Measurements from ENCODE around the gene TYW5. TPM values are rescaled to one million over a fixed set of nuclear protein-coding genes. Genes with fewer than 3 reads are reported as not detected.

Gene TYW5
- total and polyA plus RNA-seq, 2 of the 13 experiments (the other 11 are each of a cell fraction or from before 2014, with no cell fraction given), result 8.3 to 14.6 TPM

DNA sequence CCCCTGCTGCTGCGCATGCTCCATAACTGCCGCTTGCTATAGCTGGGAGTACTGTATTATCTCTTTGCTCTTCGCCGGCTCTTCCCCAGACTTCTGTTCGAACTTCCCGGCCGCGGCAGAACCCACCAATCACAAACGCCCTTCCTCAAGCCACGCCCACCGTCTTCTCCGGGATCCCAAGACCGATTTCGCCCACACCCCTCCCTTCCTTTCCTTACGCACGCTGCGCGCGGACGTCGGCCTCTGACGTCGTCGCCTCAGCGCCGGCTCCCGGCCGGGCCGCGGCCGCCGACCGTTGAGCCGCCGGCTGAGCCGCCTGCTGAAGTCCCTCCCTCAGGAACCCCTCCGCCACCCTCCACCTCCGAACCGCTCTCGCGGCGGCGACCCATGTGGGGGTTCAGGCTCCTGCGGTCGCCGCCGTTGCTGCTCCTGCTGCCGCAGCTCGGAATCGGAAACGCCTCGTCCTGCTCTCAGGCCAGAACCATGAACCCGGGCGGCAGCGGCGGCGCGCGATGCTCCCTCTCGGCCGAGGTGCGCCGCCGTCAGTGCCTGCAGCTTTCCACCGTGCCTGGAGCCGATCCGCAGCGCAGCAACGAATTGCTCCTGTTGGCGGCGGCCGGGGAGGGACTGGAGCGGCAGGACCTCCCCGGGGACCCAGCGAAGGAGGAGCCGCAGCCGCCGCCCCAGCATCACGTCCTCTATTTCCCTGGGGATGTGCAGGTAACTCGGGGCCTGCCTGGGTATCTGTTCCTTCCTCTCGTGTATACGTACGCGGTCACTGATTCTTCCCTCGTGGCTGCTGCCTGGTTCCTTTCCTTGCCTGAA is 44.0 kb downstream of the TYW5 start, which contains the start of gene C2orf69 (continued):
- TF ChIP-seq, protein P1, sequence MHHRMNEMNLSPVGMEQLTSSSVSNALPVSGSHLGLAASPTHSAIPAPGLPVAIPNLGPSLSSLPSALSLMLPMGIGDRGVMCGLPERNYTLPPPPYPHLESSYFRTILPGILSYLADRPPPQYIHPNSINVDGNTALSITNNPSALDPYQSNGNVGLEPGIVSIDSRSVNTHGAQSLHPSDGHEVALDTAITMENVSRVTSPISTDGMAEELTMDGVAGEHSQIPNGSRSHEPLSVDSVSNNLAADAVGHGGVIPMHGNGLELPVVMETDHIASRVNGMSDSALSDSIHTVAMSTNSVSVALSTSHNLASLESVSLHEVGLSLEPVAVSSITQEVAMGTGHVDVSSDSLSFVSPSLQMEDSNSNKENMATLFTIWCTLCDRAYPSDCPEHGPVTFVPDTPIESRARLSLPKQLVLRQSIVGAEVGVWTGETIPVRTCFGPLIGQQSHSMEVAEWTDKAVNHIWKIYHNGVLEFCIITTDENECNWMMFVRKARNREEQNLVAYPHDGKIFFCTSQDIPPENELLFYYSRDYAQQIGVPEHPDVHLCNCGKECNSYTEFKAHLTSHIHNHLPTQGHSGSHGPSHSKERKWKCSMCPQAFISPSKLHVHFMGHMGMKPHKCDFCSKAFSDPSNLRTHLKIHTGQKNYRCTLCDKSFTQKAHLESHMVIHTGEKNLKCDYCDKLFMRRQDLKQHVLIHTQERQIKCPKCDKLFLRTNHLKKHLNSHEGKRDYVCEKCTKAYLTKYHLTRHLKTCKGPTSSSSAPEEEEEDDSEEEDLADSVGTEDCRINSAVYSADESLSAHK (CRISPR knock-in tag; IDR thresholded peaks at IDR 0.05; ENCODE audit: borderline replicate concordance), result no peak
- TF ChIP-seq POLR2A (IDR thresholded peaks at IDR 0.05; ENCODE audit: insufficient read depth in 1 of 2, low read depth in 2 of 2, low read length in 2 of 2) (peak; percentile 92 to 93; a peak in 3 of 4 replicates), THAP11 (CRISPR knock-in tag; IDR thresholded peaks at IDR 0.05) (peak; percentile 84), SRSF9 (IDR thresholded peaks at IDR 0.05; ENCODE audit: borderline replicate concordance, insufficient read depth, low read depth, low read length, poor library complexity, severe bottlenecking) (no peak), NR2C2 (CRISPR knock-in tag; IDR thresholded peaks at IDR 0.05; ENCODE audit: borderline replicate concordance) (peak; percentile 54; the same call in 1 of the 2 replicates), BRD4 (CRISPR knock-in tag; IDR thresholded peaks at IDR 0.05) (peak; percentile 80), MAF1 (CRISPR knock-in tag; IDR thresholded peaks at IDR 0.05; ENCODE audit: borderline replicate concordance) (peak; percentile 91; the same call in 1 of the 2 replicates)
- TF ChIP-seq, protein P2, sequence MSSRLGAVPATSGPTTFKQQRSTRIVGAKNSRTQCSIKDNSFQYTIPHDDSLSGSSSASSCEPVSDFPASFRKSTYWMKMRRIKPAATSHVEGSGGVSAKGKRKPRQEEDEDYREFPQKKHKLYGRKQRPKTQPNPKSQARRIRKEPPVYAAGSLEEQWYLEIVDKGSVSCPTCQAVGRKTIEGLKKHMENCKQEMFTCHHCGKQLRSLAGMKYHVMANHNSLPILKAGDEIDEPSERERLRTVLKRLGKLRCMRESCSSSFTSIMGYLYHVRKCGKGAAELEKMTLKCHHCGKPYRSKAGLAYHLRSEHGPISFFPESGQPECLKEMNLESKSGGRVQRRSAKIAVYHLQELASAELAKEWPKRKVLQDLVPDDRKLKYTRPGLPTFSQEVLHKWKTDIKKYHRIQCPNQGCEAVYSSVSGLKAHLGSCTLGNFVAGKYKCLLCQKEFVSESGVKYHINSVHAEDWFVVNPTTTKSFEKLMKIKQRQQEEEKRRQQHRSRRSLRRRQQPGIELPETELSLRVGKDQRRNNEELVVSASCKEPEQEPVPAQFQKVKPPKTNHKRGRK (CRISPR knock-in tag; IDR thresholded peaks at IDR 0.05), result no peak; the same call in 1 of the 2 replicates
- TF ChIP-seq, protein P3, sequence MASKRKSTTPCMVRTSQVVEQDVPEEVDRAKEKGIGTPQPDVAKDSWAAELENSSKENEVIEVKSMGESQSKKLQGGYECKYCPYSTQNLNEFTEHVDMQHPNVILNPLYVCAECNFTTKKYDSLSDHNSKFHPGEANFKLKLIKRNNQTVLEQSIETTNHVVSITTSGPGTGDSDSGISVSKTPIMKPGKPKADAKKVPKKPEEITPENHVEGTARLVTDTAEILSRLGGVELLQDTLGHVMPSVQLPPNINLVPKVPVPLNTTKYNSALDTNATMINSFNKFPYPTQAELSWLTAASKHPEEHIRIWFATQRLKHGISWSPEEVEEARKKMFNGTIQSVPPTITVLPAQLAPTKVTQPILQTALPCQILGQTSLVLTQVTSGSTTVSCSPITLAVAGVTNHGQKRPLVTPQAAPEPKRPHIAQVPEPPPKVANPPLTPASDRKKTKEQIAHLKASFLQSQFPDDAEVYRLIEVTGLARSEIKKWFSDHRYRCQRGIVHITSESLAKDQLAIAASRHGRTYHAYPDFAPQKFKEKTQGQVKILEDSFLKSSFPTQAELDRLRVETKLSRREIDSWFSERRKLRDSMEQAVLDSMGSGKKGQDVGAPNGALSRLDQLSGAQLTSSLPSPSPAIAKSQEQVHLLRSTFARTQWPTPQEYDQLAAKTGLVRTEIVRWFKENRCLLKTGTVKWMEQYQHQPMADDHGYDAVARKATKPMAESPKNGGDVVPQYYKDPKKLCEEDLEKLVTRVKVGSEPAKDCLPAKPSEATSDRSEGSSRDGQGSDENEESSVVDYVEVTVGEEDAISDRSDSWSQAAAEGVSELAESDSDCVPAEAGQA (IDR thresholded peaks at IDR 0.05; ENCODE audit: low read depth), result peak; percentile 79
- TF ChIP-seq, protein P3 (CRISPR knock-in tag; IDR thresholded peaks at IDR 0.05; ENCODE audit: borderline replicate concordance), result no peak; the same call in 1 of the 2 replicates
- TF ChIP-seq, protein P4, sequence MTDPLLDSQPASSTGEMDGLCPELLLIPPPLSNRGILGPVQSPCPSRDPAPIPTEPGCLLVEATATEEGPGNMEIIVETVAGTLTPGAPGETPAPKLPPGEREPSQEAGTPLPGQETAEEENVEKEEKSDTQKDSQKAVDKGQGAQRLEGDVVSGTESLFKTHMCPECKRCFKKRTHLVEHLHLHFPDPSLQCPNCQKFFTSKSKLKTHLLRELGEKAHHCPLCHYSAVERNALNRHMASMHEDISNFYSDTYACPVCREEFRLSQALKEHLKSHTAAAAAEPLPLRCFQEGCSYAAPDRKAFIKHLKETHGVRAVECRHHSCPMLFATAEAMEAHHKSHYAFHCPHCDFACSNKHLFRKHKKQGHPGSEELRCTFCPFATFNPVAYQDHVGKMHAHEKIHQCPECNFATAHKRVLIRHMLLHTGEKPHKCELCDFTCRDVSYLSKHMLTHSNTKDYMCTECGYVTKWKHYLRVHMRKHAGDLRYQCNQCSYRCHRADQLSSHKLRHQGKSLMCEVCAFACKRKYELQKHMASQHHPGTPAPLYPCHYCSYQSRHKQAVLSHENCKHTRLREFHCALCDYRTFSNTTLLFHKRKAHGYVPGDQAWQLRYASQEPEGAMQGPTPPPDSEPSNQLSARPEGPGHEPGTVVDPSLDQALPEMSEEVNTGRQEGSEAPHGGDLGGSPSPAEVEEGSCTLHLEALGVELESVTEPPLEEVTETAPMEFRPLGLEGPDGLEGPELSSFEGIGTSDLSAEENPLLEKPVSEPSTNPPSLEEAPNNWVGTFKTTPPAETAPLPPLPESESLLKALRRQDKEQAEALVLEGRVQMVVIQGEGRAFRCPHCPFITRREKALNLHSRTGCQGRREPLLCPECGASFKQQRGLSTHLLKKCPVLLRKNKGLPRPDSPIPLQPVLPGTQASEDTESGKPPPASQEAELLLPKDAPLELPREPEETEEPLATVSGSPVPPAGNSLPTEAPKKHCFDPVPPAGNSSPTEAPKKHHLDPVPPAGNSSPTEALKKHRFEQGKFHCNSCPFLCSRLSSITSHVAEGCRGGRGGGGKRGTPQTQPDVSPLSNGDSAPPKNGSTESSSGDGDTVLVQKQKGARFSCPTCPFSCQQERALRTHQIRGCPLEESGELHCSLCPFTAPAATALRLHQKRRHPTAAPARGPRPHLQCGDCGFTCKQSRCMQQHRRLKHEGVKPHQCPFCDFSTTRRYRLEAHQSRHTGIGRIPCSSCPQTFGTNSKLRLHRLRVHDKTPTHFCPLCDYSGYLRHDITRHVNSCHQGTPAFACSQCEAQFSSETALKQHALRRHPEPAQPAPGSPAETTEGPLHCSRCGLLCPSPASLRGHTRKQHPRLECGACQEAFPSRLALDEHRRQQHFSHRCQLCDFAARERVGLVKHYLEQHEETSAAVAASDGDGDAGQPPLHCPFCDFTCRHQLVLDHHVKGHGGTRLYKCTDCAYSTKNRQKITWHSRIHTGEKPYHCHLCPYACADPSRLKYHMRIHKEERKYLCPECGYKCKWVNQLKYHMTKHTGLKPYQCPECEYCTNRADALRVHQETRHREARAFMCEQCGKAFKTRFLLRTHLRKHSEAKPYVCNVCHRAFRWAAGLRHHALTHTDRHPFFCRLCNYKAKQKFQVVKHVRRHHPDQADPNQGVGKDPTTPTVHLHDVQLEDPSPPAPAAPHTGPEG (CRISPR knock-in tag; IDR thresholded peaks at IDR 0.05), result peak; percentile 80
